ENCODE data around the gene PCDHB6. TPM values are rescaled to one million over a fixed set of nuclear protein-coding genes. Genes with fewer than 3 reads are reported as not detected.

The PCDHB6 gene
- total RNA-seq, 1 experiment from 2014 or later: 0.69 TPM

Other genes starting within 250 kb of the PCDHB6 start
- gene PCDHAC1, start 223.8 kb upstream of the PCDHB6 start, total RNA-seq (2014; rRNA removed; shearing (Covaris generic)): 1.6 and 3.1 TPM in 2 replicates
- gene PCDHAC2, start 183.6 kb upstream of the PCDHB6 start, total RNA-seq (2014; rRNA removed; shearing (Covaris generic)): 1.2 and 1.3 TPM in 2 replicates
- 0.06 TPM in 1 of 2 replicates, not detected in the other for gene PCDHB1, start 98.7 kb upstream of the PCDHB6 start, total RNA-seq (2014; rRNA removed; shearing (Covaris generic))
- gene PCDHB2, start 55.4 kb upstream of the PCDHB6 start, total RNA-seq (2014; rRNA removed; shearing (Covaris generic)): 12.1 and 22.4 TPM in 2 replicates
- 0.11 and 0.24 TPM in 2 replicates for gene PCDHB3, start 49.6 kb upstream of the PCDHB6 start, total RNA-seq (2014; rRNA removed; shearing (Covaris generic))
- gene PCDHB4, start 28.2 kb upstream of the PCDHB6 start, total RNA-seq (2014; rRNA removed; shearing (Covaris generic)): 0.51 TPM in 2 replicates
- gene PCDHB5, start 14.9 kb upstream of the PCDHB6 start, total RNA-seq (2014; rRNA removed; shearing (Covaris generic)): 20.6 and 21.7 TPM in 2 replicates
- gene PCDHB7, start 22.6 kb downstream of the PCDHB6 start, total RNA-seq (2014; rRNA removed; shearing (Covaris generic)): 2.6 and 3.9 TPM in 2 replicates
- 6.7 and 8.3 TPM in 2 replicates for gene PCDHB8, start 27.7 kb downstream of the PCDHB6 start, total RNA-seq (2014; rRNA removed; shearing (Covaris generic))
- gene PCDHB16, start 32.3 kb downstream of the PCDHB6 start, total RNA-seq (2014; rRNA removed; shearing (Covaris generic)): 4.3 and 4.8 TPM in 2 replicates
- gene PCDHB9, start 37.1 kb downstream of the PCDHB6 start, total RNA-seq (2014; rRNA removed; shearing (Covaris generic)): 0.40 and 1.6 TPM in 2 replicates
- 0.40 and 0.71 TPM in 2 replicates for gene PCDHB10, start 42.3 kb downstream of the PCDHB6 start, total RNA-seq (2014; rRNA removed; shearing (Covaris generic))
- 0.40 and 1.1 TPM in 2 replicates for gene PCDHB11, start 49.6 kb downstream of the PCDHB6 start, total RNA-seq (2014; rRNA removed; shearing (Covaris generic))
- gene PCDHB12, start 58.7 kb downstream of the PCDHB6 start, total RNA-seq (2014; rRNA removed; shearing (Covaris generic)): 2.1 and 3.6 TPM in 2 replicates
- gene PCDHB13, start 63.9 kb downstream of the PCDHB6 start, total RNA-seq (2014; rRNA removed; shearing (Covaris generic)): 1.7 and 2.1 TPM in 2 replicates
- gene PCDHB14, start 73.3 kb downstream of the PCDHB6 start, total RNA-seq (2014; rRNA removed; shearing (Covaris generic)): 1.0 and 1.5 TPM in 2 replicates
- gene PCDHB15, start 95.3 kb downstream of the PCDHB6 start, total RNA-seq (2014; rRNA removed; shearing (Covaris generic)): 0.21 and 0.86 TPM in 2 replicates
- 0.11 and 1.8 TPM in 2 replicates for gene SLC25A2, start 154.0 kb downstream of the PCDHB6 start, total RNA-seq (2014; rRNA removed; shearing (Covaris generic))
- gene TAF7, start 170.7 kb downstream of the PCDHB6 start, total RNA-seq (2014; rRNA removed; shearing (Covaris generic)): 55.5 and 57.7 TPM in 2 replicates
- gene PCDHGA1, start 180.5 kb downstream of the PCDHB6 start, total RNA-seq (2014; rRNA removed; shearing (Covaris generic)): 0.18 and 0.34 TPM in 2 replicates
- gene PCDHGA2, start 188.7 kb downstream of the PCDHB6 start, total RNA-seq (2014; rRNA removed; shearing (Covaris generic)): 0.15 and 0.74 TPM in 2 replicates
- 0.57 TPM in 1 of 2 replicates, not detected in the other for gene PCDHGA3, start 193.8 kb downstream of the PCDHB6 start, total RNA-seq (2014; rRNA removed; shearing (Covaris generic))
- 1.4 and 1.5 TPM in 2 replicates for gene PCDHGB1, start 200.0 kb downstream of the PCDHB6 start, total RNA-seq (2014; rRNA removed; shearing (Covaris generic))
- 0.63 and 1.6 TPM in 2 replicates for gene PCDHGA4, start 205.0 kb downstream of the PCDHB6 start, total RNA-seq (2014; rRNA removed; shearing (Covaris generic))
- 0.23 and 0.24 TPM in 2 replicates for gene PCDHGB2, start 209.9 kb downstream of the PCDHB6 start, total RNA-seq (2014; rRNA removed; shearing (Covaris generic))
- gene PCDHGA5, start 214.1 kb downstream of the PCDHB6 start, total RNA-seq (2014; rRNA removed; shearing (Covaris generic)): 0.23 and 0.39 TPM in 2 replicates
- gene PCDHGB3, start 220.2 kb downstream of the PCDHB6 start, total RNA-seq (2014; rRNA removed; shearing (Covaris generic)): 0.68 and 1.1 TPM in 2 replicates
- gene PCDHGA6, start 223.8 kb downstream of the PCDHB6 start, total RNA-seq (2014; rRNA removed; shearing (Covaris generic)): 0.24 and 0.46 TPM in 2 replicates
- gene PCDHGA7, start 232.7 kb downstream of the PCDHB6 start, total RNA-seq (2014; rRNA removed; shearing (Covaris generic)): 0.06 and 0.42 TPM in 2 replicates
- gene PCDHGB4, start 237.6 kb downstream of the PCDHB6 start, total RNA-seq (2014; rRNA removed; shearing (Covaris generic)): 0.06 and 0.09 TPM in 2 replicates
- gene PCDHGA8, start 242.6 kb downstream of the PCDHB6 start, total RNA-seq (2014; rRNA removed; shearing (Covaris generic)): 0.06 TPM in 1 of 2 replicates, not detected in the other
- 0.09 TPM in 1 of 2 replicates, not detected in the other for gene PCDHGB5, start 247.9 kb downstream of the PCDHB6 start, total RNA-seq (2014; rRNA removed; shearing (Covaris generic))